Heart right ventricle (tissue), 16 donors: ENCODE data around the gene MORC2. TPM values are rescaled to one million over a fixed set of nuclear protein-coding genes. Genes with fewer than 3 reads are reported as not detected.

Experiments
- ATAC-seq, 8 donors: fragments of 200-7000 bp; cut with Tn5 transposase; one replicate each; pipeline ENCODE4 v1.9.1; 2020; ENCODE audit warnings: mild to moderate bottlenecking in 8 of 8, moderate library complexity in 8 of 8, moderate number of reproducible peaks in 1 of 8
- DNase-seq, 2 donors: peaks; one replicate each; pipeline ENCODE4 v3.0.0-alpha.2; 2020
- H3K27ac ChIP-seq, 10 donors: fragments of 200-600 bp; sonication (generic) in 2 of 10; one replicate each; pipeline versions ENCODE4 v1.5.0 to v1.8.0; 2020 to 2022; ENCODE audit warnings: mild to moderate bottlenecking in 3 of 10
- H3K27me3 ChIP-seq, 7 donors: fragments of 200-600 bp; one replicate each; pipeline ENCODE4 v1.8.0; 2021 to 2022; ENCODE audit warnings: mild to moderate bottlenecking in 2 of 7
- H3K36me3 ChIP-seq, 9 donors: fragments of 200-600 bp; sonication (generic) in 1 of 9; one replicate each; pipeline versions ENCODE4 v1.5.0 to v1.8.0; 2020 to 2022; ENCODE audit warnings: mild to moderate bottlenecking in 2 of 9
- H3K4me1 ChIP-seq, 9 donors: fragments of 200-600 bp; sonication (generic) in 1 of 9; one replicate each; pipeline versions ENCODE4 v1.5.0 to v1.8.0; 2020 to 2022; ENCODE audit warnings: mild to moderate bottlenecking in 4 of 9
- H3K4me3 ChIP-seq, 10 donors: fragments of 200-600 bp; sonication (generic) in 2 of 10; one replicate each; pipeline versions ENCODE4 v1.5.0 to v1.8.0; 2020 to 2022; ENCODE audit warnings: mild to moderate bottlenecking in 7 of 10, moderate library complexity in 2 of 10
- H3K9me3 ChIP-seq, 11 donors: fragments of 200-600 bp in 10 of 11; sonication (generic) in 2 of 11; one replicate each; pipeline versions ENCODE4 v1.5.0 to v1.8.0; 2013 to 2022; ENCODE audit warnings: mild to moderate bottlenecking in 2 of 11, control low read depth in 1 of 11, moderate library complexity in 1 of 11
- WGBS, 2 donors: extraction: QIAGEN DNeasy Blood & Tissue Kit; methylation state at CpG; one replicate each; pipeline ENCODE4 v1.1.7; 2013; ENCODE audit warnings: inconsistent platforms in 1 of 2; 5-methylcytosine and 5-hydroxymethylcytosine counted together
- intact Hi-C, 10 donors: fragments of 100-400 bp; cut with DNase I; formaldehyde crosslinking; loops; one replicate each; pipeline versions ENCODE4 v1.11.1 to v1.14.2; 2022
- polyA plus RNA-seq, 2 donors: library from polyadenylated mRNA; stranded (reverse); fragments of 200-250 nt; gene quantifications; one replicate each; pipeline ENCODE4 v1.2.3, GENCODE V29; 2013
- total RNA-seq, 10 donors: library from RNA; stranded (reverse); fragmentation: NEBNext Ultra II Directional in 3 of 10; extraction: Animal tissue kit (Norgen Biotek cat#: 25700) in 3 of 10; gene quantifications; one replicate each; pipeline versions ENCODE4 v1.2.1 to v1.2.4, GENCODE V29; 2021 to 2023
- TF ChIP-seq, protein P1 (sequence below), 9 donors: fragments of 200-600 bp; sonication (generic) in 2 of 9; IDR thresholded peaks; one replicate each; pipeline versions ENCODE4 v1.5.0 to v1.8.0; 2021 to 2022; ENCODE audit warnings: antibody characterized with exemption in 9 of 9, mild to moderate bottlenecking in 5 of 9, moderate library complexity in 1 of 9
- donor health status: Arrhythmogenic right ventricular cardiomyopathy.
- donor health status: ischemic (EF 13 %, LVEDD 7.1; RV severe dilation, severe dysfunction).
- donor health status: healthy with polysubstance abuse.
- donor health status: DM: no; HTN: yes; CAD: no.
- donor health status: DM: no; HTN: no; CAD: no.
- donor health status: ischemic (EF 25% LVEDD 6.9; RV normal size, moderate dysfunction).
- donor health status: ischemic (EF 25% LVEDD 5.7; RV mildly dilated, moderate dysfunction).
- donor health status: healthy.
- donor health status: DM: yes; HTN: yes; CAD: no.
- donor health status: Ischemic cardiomyopathy.
- donor health status: ischemic (EF 35%, LVEDD 5.7; RV mildly dilated, moderate dysfunction).
- donor health status: nonischemic (EF 11% LVEDD 7.7; RV severe dilation, severe dysfunction).
- donor health status: DM: yes; HTN: yes; CAD: no.
- donor health status: PGD.
- donor health status: ischemic (EF 29% LVEDD 5.4; RV normal size, mild dysfunction).
- donor health status: nonischemic (EF 23%, LVEDD 6.1; RV moderate dilation, normal function).

The MORC2 gene
- total and polyA plus RNA-seq, 12 donors, result 14.1 to 27.8 (median 20.5) TPM

DNA sequence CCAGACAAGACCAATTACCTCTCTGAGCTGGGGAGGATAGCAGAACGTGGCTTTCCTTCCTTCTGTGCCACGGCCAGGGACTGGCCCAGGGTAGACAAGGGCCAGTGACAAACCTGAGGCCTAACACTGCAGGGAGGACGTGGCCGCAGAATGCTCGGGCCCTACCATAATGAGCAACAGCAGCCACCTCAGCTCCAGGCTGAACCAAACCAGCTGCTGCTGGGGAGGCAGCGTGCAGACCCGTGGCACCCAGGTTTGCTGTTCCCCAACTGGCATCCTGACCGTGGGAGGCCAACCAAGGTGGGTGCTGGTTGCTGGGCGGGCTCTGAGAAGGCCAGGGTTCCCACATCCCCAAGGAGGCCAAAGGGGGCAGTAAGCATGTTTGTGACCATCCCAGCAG is 83.0 kb downstream of the MORC2 start:
- no peak for DNase-seq
- WGBS, 2 donors, result 90 to 91% methylated on average over 9 of the region's 9 CpGs
- intact Hi-C loops, result loop anchor here in 1 of 10 donors (10.0 kb wide), 1 partner anchor 121 kb away; no protein-coding TSS in a partner anchor
- H3K36me3 ChIP-seq, result peaks cover 0 to 24% (median 0%) of the 10 kb centered on the region in 9 donors
- H3K27me3 ChIP-seq, result no peaks in the 10 kb centered on the region
- H3K9me3 ChIP-seq, result no peaks in the 10 kb centered on the region
- TF ChIP-seq, protein P1, sequence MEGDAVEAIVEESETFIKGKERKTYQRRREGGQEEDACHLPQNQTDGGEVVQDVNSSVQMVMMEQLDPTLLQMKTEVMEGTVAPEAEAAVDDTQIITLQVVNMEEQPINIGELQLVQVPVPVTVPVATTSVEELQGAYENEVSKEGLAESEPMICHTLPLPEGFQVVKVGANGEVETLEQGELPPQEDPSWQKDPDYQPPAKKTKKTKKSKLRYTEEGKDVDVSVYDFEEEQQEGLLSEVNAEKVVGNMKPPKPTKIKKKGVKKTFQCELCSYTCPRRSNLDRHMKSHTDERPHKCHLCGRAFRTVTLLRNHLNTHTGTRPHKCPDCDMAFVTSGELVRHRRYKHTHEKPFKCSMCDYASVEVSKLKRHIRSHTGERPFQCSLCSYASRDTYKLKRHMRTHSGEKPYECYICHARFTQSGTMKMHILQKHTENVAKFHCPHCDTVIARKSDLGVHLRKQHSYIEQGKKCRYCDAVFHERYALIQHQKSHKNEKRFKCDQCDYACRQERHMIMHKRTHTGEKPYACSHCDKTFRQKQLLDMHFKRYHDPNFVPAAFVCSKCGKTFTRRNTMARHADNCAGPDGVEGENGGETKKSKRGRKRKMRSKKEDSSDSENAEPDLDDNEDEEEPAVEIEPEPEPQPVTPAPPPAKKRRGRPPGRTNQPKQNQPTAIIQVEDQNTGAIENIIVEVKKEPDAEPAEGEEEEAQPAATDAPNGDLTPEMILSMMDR (IDR thresholded peaks at IDR 0.05), result no peak
- ATAC-seq, result no peak
- H3K4me3 ChIP-seq, result no peak overlapping the region
- peaks cover 0 to 23% (median 14%) of the 10 kb centered on the region in 9 donors for H3K4me1 ChIP-seq
- no peak overlapping the region for H3K27ac ChIP-seq

DNA sequence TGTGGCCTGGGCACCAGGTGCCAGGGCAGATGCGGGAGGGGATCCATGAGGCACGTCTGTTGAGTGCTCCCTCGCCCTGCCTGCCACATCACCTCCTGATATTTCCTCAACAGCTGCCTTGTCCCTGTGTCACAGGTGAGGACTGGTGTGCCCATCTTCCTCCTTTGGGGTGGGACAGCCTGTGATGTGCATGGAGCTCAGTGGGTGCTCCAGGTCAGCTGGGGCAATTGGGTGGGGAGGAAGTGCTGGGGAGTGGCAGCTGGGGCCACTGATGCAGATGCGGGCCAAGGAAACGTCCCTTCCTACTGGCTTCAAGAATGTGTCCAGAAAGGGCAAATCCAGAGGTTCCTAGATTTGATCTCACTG is 83.6 kb downstream of the MORC2 start:
- no peak for DNase-seq
- no peak for ATAC-seq
- Histone ChIP-seq H3K9me3 (no peaks in the 10 kb centered on the region), H3K27me3 (no peaks in the 10 kb centered on the region), H3K4me1 (peaks cover 0 to 27% (median 14%) of the 10 kb centered on the region in 9 donors), H3K27ac (no peak overlapping the region), H3K36me3 (peaks cover 0 to 21% (median 0%) of the 10 kb centered on the region in 9 donors), H3K4me3 (no peak overlapping the region)
- WGBS, 2 donors, result 79 to 89% methylated on average over 5 of the region's 5 CpGs
- TF ChIP-seq, protein P1 (IDR thresholded peaks at IDR 0.05), result no peak
- intact Hi-C loops, result loop anchor here in 1 of 10 donors (10.0 kb wide), 1 partner anchor 120 kb away; no protein-coding TSS in a partner anchor

DNA sequence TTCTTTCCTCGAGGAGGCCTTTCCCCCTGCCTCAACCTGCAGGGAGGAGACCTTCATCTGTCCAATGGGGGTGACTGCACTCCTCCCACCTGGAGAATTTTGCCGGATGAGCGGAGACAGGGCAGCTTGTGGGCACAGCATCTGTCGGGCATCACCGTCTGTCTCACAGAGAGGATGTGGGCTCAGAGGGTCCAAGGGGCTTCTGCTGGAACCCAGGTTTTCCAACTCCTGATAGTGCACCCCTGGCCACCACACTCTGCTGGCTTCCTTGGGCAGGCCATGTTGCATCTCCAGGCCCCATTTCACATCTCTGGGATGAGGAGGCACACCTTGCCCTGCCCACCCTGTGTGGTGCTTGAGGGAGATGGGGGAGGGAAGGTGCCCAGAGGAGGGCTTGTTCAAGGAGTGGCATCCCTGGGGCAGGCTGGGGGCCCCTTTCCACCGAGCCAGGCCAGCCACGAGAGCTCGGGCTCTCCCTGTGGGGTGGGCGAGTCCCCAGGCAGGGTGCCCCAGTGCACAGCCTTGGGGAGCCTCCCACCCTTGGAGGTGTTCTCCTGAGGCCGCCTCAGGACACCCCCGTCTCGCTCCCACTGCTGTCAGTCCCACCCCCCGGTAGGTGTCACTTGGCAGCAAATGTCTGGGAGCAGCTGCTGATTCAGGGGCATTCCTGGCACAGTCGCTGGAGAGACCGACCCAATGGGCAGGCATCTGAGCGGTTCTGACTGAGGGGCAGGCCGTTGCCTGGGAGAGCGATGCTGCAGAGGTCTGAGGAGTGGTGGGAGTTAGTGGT is 84.2 kb downstream of the MORC2 start:
- intact Hi-C loops, result loop anchor here in 1 of 10 donors (10.0 kb wide), 1 partner anchor 120 kb away; no protein-coding TSS in a partner anchor
- ATAC-seq (no peak), DNase-seq (no peak)
- peaks cover 0 to 33% (median 15%) of the 10 kb centered on the region in 9 donors for H3K4me1 ChIP-seq
- no peaks in the 10 kb centered on the region for H3K27me3 ChIP-seq
- H3K36me3 ChIP-seq, result peaks cover 0 to 15% (median 0%) of the 10 kb centered on the region in 9 donors
- no peak overlapping the region for H3K27ac ChIP-seq
- no peak overlapping the region for H3K4me3 ChIP-seq
- 86 to 89% methylated on average over 18 of the region's 18 CpGs for WGBS, 2 donors
- H3K9me3 ChIP-seq, result no peaks in the 10 kb centered on the region
- TF ChIP-seq, protein P1 (IDR thresholded peaks at IDR 0.05), result no peak

DNA sequence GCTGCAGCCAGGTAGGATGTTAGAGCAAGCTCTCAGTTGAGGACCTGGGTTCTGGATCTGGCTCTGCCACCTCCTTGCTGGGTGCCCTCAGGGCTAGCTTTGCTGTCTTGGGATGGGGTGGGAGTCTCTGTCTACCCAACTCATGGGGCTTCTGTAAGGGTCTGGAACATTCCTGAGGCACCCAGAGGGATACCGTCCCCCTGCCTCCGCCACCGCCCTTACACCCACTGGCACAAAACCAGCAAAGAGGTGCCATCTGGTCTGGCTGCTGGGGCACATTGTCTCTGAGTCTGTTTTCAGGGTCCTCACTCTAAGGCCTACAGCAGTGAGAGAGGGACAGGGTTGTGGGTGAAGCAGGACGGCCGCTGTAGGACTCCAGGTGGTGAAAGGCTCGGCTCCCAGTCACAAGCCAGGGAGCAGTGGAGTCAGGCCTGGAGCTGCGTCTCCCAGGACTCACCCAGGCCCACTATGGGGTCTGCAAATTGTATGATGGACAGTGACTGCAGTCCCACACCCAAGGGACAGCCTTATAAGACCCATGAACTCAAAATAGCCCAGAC is 84.9 kb downstream of the MORC2 start:
- Histone ChIP-seq H3K27ac (no peak overlapping the region), H3K27me3 (no peaks in the 10 kb centered on the region), H3K4me3 (no peak overlapping the region), H3K36me3 (peaks cover 0 to 8% (median 0%) of the 10 kb centered on the region in 9 donors), H3K4me1 (peaks cover 0 to 40% (median 21%) of the 10 kb centered on the region in 9 donors), H3K9me3 (no peaks in the 10 kb centered on the region)
- TF ChIP-seq, protein P1 (IDR thresholded peaks at IDR 0.05), result no peak
- intact Hi-C loops, result loop anchor here in 1 of 10 donors (10.0 kb wide), 1 partner anchor 119 kb away; no protein-coding TSS in a partner anchor
- 90 to 93% methylated on average over 7 of the region's 7 CpGs for WGBS, 2 donors
- ATAC-seq (no peak), DNase-seq (peak in 1 of 2 donors; percentile 2)
